GM18517 (cell line): ENCODE data around the gene PGLYRP4.

Source experiments
- ATAC-seq: cut with Tn5 transposase; IDR thresholded peaks from one replicate; pipeline ENCODE4 v1.9.1; 2021; ENCODE audit warnings: mild to moderate bottlenecking, moderate library complexity; ENCODE audit not compliant: unreplicated experiment

PGLYRP4 gene

DNA sequence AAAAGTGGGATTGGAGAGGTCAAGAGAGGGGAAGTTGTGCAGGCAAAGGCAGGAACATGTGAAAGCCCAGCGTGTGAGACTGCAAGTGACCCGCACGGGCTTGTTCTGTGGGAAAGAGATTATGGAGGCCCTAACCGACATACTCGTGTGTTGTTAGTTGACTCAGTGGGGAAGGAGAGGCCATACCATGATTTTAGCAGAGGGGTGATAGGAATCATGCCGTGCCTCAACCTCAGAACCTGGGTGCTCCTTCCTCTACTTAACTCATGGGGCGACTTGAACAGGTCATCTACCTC, 55.2 kb downstream of the PGLYRP4 start:
- ATAC-seq: no peak

DNA sequence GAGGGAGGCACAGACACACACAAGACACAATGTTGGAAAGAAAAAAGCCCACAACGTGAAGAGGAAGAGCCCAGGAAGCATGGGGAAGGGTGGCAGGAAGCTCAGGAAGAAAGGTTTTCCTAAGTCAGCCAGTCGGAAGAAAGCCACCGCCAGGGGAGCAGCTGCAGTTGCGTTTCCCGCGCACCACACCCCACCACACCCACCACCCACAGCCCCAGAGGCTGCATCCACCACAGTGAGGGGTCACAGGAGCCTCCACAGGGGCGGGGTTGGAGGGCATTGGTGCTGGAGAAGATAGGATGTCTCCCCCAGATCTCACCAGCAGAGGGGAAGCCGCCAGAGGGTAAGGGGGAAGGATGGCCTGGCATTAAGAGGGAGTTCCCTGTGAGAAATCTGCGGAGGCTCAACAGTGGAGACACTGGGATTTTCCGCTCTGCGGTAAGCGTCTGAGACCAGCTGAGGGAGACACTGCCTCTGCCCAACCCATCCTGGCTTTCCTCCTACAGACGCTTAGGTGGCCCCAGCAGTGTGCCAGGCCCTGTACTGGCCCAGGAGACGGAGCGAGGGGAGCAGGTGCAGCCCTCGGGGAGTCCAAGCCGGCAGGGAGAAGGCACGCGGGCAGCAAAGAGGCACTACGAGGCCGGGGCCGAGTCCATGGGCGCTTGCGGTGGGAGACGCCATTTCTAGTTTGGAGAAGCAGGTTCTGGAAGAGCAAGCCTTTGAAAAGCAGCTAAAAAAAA, 55.7 kb downstream of the PGLYRP4 start:
- no peak for ATAC-seq

DNA sequence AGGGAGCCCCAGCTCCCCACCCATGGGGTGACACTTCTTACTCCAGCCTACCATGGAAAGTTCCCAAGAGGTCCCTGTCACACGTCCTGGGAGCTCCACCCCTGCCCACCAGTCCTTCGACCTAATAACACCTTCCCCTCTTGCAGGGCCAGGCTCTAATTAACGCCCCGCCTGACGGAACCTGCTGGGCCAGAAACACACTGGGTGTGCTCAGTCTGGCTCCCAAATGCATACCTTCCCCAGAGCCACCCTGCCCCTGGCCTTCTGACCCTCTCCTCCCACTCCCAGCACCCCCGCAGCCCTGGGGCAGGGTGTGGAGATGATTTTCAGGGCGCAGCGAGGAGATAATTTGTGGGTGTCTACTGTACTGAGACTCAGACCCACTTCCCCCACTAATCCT, 56.5 kb downstream of the PGLYRP4 start:
- ATAC-seq: no peak

DNA sequence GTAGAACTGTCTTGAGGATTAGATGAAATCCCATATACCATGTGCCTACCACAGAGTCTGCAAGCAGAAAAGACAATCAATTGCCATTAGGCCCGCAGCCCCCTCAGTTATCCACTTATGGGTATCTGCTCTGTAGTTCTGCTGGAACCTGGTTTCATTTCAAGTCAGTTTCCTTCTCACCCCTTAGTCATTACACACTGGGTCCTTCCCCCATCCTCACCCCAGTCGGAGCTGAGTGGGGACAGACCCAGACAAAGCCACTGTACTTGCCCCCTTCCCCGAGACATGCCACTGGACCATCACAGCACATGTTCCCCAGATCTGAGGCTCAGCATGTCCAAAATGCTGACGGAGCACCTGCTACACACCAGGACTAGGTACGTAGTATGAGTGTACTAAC, 57.1 kb downstream of the PGLYRP4 start:
- ATAC-seq: no peak

DNA sequence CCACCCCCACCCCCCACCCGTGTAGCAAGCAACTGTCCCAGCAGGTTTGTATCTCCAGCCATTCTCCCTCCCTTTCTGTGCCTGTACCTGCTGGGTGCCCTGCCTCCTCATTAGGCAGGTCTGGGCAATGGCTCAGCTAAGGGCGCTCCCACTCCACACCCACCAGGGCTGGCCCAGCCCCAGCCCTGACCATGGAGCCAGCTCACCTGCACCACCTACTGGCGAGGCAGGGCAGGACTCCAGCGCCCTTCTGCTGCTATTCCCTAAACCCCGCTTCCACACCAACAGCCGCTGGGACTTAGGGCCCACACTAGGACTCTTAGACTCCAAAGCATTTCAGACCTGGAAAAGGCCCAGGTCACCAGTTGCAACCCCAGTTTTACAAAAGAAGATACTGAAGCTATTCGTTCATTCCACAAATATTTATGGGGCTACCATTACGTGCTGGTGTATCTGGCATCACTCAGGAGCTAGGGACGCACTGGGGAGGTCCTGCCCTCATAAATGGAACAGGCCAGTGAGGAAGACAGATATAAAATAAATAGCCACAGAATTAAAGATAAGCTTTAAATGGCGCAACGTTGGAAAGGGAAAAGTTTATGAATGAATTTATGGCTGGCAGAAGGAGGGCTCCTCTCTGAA, 59.9 kb downstream of the PGLYRP4 start:
- no peak for ATAC-seq
